K562 (cell line): Measurements from ENCODE around the gene LRRC15. TPM values are rescaled to one million over a fixed set of nuclear protein-coding genes. Genes with fewer than 3 reads are reported as not detected.

Experiments
- ATAC-seq: fragments of 200-7000 bp; cut with Tn5 transposase; 3 replicates; pipeline ENCODE4 v1.9.1; 2020; ENCODE audit warnings: moderate library complexity
- BruUV-seq: library from RNA; stranded (reverse); fragments of 400-500 nt; replicated peaks from 2 replicates; lab custom pipeline; 2021; lab: Mats Ljungman, UMichigan
- CTCF ChIA-PET: fragments of 300-600 bp; formaldehyde crosslinking; extraction: SDS; loops from one replicate; lab custom pipeline; 2021; ENCODE audit warnings: low intra/inter-chr PET ratio; lab: Yijun Ruan, JAX
- POLR2A ChIA-PET: fragments of 300-600, 350-650 bp; sonication (Branson Sonifier 250); formaldehyde crosslinking; extraction: SDS; loops from one replicate; lab custom pipeline; 2021; ENCODE audit warnings: antibody characterized with exemption, inconsistent platforms; lab: Yijun Ruan, JAX
- DNase-seq, 4 experiments: peaks; one replicate each; pipeline versions ENCODE4 v3.0.0 to v3.0.0-alpha.2; 2011 to 2018; ENCODE audit warnings: low spot score in 3 of 4, mixed read lengths in 3 of 4; ENCODE audit errors: extremely low read depth in 1 of 4
- FAIRE-seq: peaks from 2 replicates; lab custom pipeline; 2011; peaks lifted over from hg19 to GRCh38; lab: Jason Lieb, UNC
- H2AFZ ChIP-seq: 2 replicates; pipeline ENCODE4 v1.6.0; 2011; ENCODE audit warnings: low read depth, low read length, control low read depth, inconsistent platforms
- H3K27ac ChIP-seq: fragments of 200-600 bp; 3 replicates; pipeline ENCODE4 v1.8.0; 2011; ENCODE audit warnings: low read depth, mild to moderate bottlenecking, control low read depth, inconsistent platforms, low read length, moderate library complexity, mixed read lengths; ENCODE audit errors: extremely low read depth
- H3K27me3 ChIP-seq, 2 experiments: fragments of 300-600 bp in 1 of 2; 2 replicates in 1 of 2; 3 replicates in 1 of 2; pipeline versions ENCODE4 v1.6.0 to v1.8.0; 2011; ENCODE audit warnings: inconsistent platforms in 2 of 2, low read length in 2 of 2, mild to moderate bottlenecking in 1 of 2, mixed read lengths in 1 of 2, moderate library complexity in 1 of 2; ENCODE audit not compliant: control insufficient read depth in 2 of 2, insufficient read depth in 2 of 2
- H3K36me3 ChIP-seq: fragments of 300-600 bp; 3 replicates; pipeline ENCODE4 v1.8.0; 2011; ENCODE audit warnings: mild to moderate bottlenecking, low read length, inconsistent platforms; ENCODE audit not compliant: control insufficient read depth, insufficient read depth
- H3K4me1 ChIP-seq, 2 experiments: fragments of 200-600 bp in 1 of 2; replicated peaks in 1 of 2; 2 replicates in 1 of 2; 3 replicates in 1 of 2; pipeline versions ENCODE4 v1.5.1 to v1.8.0; 2011; ENCODE audit warnings: inconsistent platforms in 2 of 2, low read length in 2 of 2, mild to moderate bottlenecking in 1 of 2, mixed read lengths in 1 of 2, moderate library complexity in 1 of 2; ENCODE audit not compliant: control insufficient read depth in 2 of 2, insufficient read depth in 2 of 2
- H3K4me2 ChIP-seq: 2 replicates; pipeline ENCODE4 v1.6.1; 2011; ENCODE audit warnings: low read length, control low read depth, inconsistent platforms, mixed read lengths; ENCODE audit not compliant: insufficient read depth
- H3K4me3 ChIP-seq: fragments of 200-600 bp; sonication (generic), shearing (Covaris generic); 2 replicates; pipeline ENCODE4 v1.5.1; 2016; ENCODE audit warnings: control low read depth, inconsistent platforms
- H3K79me2 ChIP-seq: fragments of 200-600 bp; 3 replicates; pipeline ENCODE4 v1.8.0; 2011; ENCODE audit warnings: low read length, inconsistent platforms; ENCODE audit not compliant: control insufficient read depth, insufficient read depth
- H3K9ac ChIP-seq, 2 experiments: 2 replicates each; pipeline versions ENCODE4 v1.6.0 to v1.6.1; 2011; ENCODE audit warnings: low read depth in 2 of 2, low read length in 2 of 2, control low read depth in 1 of 2, inconsistent platforms in 1 of 2, mild to moderate bottlenecking in 1 of 2, mixed read lengths in 1 of 2; ENCODE audit not compliant: insufficient read depth in 1 of 2
- H3K9me1 ChIP-seq: one replicate; pipeline ENCODE4 v1.6.0; 2011; ENCODE audit warnings: inconsistent platforms, mild to moderate bottlenecking, low read length, moderate library complexity; ENCODE audit not compliant: control insufficient read depth, insufficient read depth
- H3K9me3 ChIP-seq: replicated peaks from 2 replicates; pipeline ENCODE4 v1.5.1; 2011; ENCODE audit warnings: low read depth, low read length, inconsistent platforms; ENCODE audit not compliant: control insufficient read depth, insufficient read depth
- H4K20me1 ChIP-seq: replicated peaks from 2 replicates; pipeline ENCODE4 v1.6.1; 2011; ENCODE audit warnings: low read length, inconsistent platforms, mixed read lengths; ENCODE audit not compliant: control insufficient read depth, insufficient read depth
- ATF2 ChIP-seq: sonication (generic); formaldehyde crosslinking; IDR thresholded peaks from 2 replicates; pipeline ENCODE4 v1.8.1; 2022; ENCODE audit warnings: missing genetic modification reagents
- CREM ChIP-seq: IDR thresholded peaks from 2 replicates; pipeline ENCODE4 v1.6.1; 2014; ENCODE audit warnings: antibody characterized with exemption, low read depth
- EZH2 ChIP-seq: IDR thresholded peaks from 2 replicates; pipeline ENCODE4 v1.6.1; 2012; ENCODE audit warnings: low read depth, mild to moderate bottlenecking, inconsistent platforms, low read length, borderline replicate concordance
- FOXJ3 ChIP-seq: sonication (generic); formaldehyde crosslinking; IDR thresholded peaks from 2 replicates; pipeline ENCODE4 v1.4.0; 2020; ENCODE audit warnings: mild to moderate bottlenecking, missing genetic modification reagents
- HNRNPL ChIP-seq: fragments of 200-400 bp; formaldehyde crosslinking; IDR thresholded peaks from 2 replicates; pipeline ENCODE4 v1.6.1; 2017; ENCODE audit warnings: low read depth, mild to moderate bottlenecking, low read length
- MED1 ChIP-seq: sonication (generic); formaldehyde crosslinking; IDR thresholded peaks from 2 replicates; pipeline ENCODE4 v1.8.1; 2023; ENCODE audit warnings: missing genetic modification reagents, borderline replicate concordance
- NEUROD1 ChIP-seq: fragments of 150-350 bp; IDR thresholded peaks from 2 replicates; pipeline ENCODE4 v1.6.1; 2014; ENCODE audit warnings: borderline replicate concordance, low read length, low read depth; ENCODE audit not compliant: partially characterized antibody
- NR4A1 ChIP-seq, 2 experiments: fragments of 250-450 bp in 1 of 2; fragments of 450-650 bp in 1 of 2; sonication (Bioruptor Pico) in 1 of 2; IDR thresholded peaks; 2 replicates each; pipeline versions ENCODE4 v1.4.0 to v1.6.1; 2016 to 2020; ENCODE audit warnings: mild to moderate bottlenecking in 2 of 2, missing compliant biosample characterization in 1 of 2, missing genetic modification characterization in 1 of 2, moderate library complexity in 1 of 2
- PHF20 ChIP-seq: fragments of 450-650 bp; IDR thresholded peaks from 2 replicates; pipeline ENCODE4 v1.6.1; 2018; ENCODE audit not compliant: partially characterized antibody
- PML ChIP-seq: IDR thresholded peaks from 2 replicates; pipeline ENCODE4 v1.6.1; 2012; ENCODE audit warnings: low read length, inconsistent platforms
- PURB ChIP-seq: sonication (generic); formaldehyde crosslinking; IDR thresholded peaks from 2 replicates; pipeline ENCODE4 v1.9.0; 2021; ENCODE audit warnings: low read depth, mild to moderate bottlenecking, missing genetic modification reagents
- SMARCB1 ChIP-seq: IDR thresholded peaks from 2 replicates; pipeline ENCODE4 v1.6.1; 2011; ENCODE audit warnings: improper control_type of control experiment, low read depth; ENCODE audit not compliant: insufficient read length
- STAT5A ChIP-seq: IDR thresholded peaks from 2 replicates; pipeline ENCODE4 v1.6.1; 2012; ENCODE audit warnings: low read length, inconsistent platforms, borderline replicate concordance
- ZFP36 ChIP-seq: fragments of 150-350 bp; IDR thresholded peaks from 2 replicates; pipeline ENCODE4 v1.6.1; 2018; ENCODE audit warnings: low read length, low read depth; ENCODE audit not compliant: partially characterized antibody
- ZHX1 ChIP-seq: fragments of 150-350 bp; conservative IDR thresholded peaks from 2 replicates; pipeline ENCODE4 v1.6.1; 2014; ENCODE audit warnings: low read length
- ZNF445 ChIP-seq: fragments of 250-450 bp; sonication (Bioruptor Pico); IDR thresholded peaks from 2 replicates; pipeline ENCODE4 v1.4.0; 2020; ENCODE audit warnings: low read depth, mild to moderate bottlenecking, moderate library complexity
- WGBS: fragments of 100-300 bp; shearing (Covaris generic); methylation state at CpG from one replicate; pipeline ENCODE4 v1.1.6; 2016; ENCODE audit warnings: low coverage, mixed read lengths; ENCODE audit not compliant: insufficient coverage; ENCODE audit errors: missing lambda C conversion rate; 5-methylcytosine and 5-hydroxymethylcytosine counted together
- in situ Hi-C: fragments of 300-500 bp; cut with MboI; formaldehyde crosslinking; loops from 4 replicates; pipeline ENCODE4 v1.15.0; 2018; ENCODE audit warnings: inconsistent platforms, mixed read lengths
- intact Hi-C: fragments of 100-400 bp; cut with micrococcal nuclease; formaldehyde crosslinking; loops from 2 replicates; pipeline ENCODE4 v1.14.2; 2022
- polyA plus RNA-seq, 8 experiments: library from polyadenylated mRNA; depleted of rRNA in 4 of 8; stranded (reverse) in 5 of 8; unstranded in 3 of 8; fragments of >200 nt; fragmentation: Nextera tagmentation in 2 of 8; fragmentation: Illumina TruSeq in 1 of 8; extraction: Ambion mirVana in 2 of 8; extraction: Trizol in 1 of 8; gene quantifications; 2 replicates each; pipeline versions ENCODE4 v1.2.1 to v1.2.3, GENCODE V29; 2011 to 2014; ENCODE audit warnings: inconsistent platforms in 1 of 8, missing spikeins in 1 of 8
- total RNA-seq, 7 experiments: library from RNA; depleted of rRNA in 6 of 7; stranded (reverse); fragments of >200 nt in 6 of 7; fragmentation: Illumina TruSeq in 2 of 7; extraction: Trizol in 2 of 7; gene quantifications; 2 replicates each; pipeline versions ENCODE4 v1.2.1 to v1.2.3, GENCODE V29; 2011 to 2021; ENCODE audit warnings: low replicate concordance in 1 of 7

Gene LRRC15
- total and polyA plus RNA-seq, 9 of the 15 experiments (the other 6 are each of a cell fraction or from before 2014, with no cell fraction given): not detected

- in situ Hi-C loops: no loop called here
- no TSS peak for BruUV-seq
- ATAC-seq: no peak
These were observed 36.2 kb upstream of the LRRC15 start for GRCh38 chr3:194405766-194406165.

More at GRCh38 chr3:194405766-194406165, 36.2 kb upstream of the LRRC15 start:
- H3K4me3 ChIP-seq: no peak overlapping the region
- no peaks in the 10 kb centered on the region for H3K9me3 ChIP-seq
- no peak for FAIRE-seq
- TF ChIP-seq ZHX1: no peak
- TF ChIP-seq ATF2 (CRISPR knock-in tag): no peak
- no peak for TF ChIP-seq MED1 (CRISPR knock-in tag)
- TF ChIP-seq PML: no peak
- no peak for TF ChIP-seq PHF20
- no peak for TF ChIP-seq CREM
- TF ChIP-seq EZH2: no peak
- no peak for TF ChIP-seq ZNF445
- no peak for TF ChIP-seq SMARCB1
- no peak for TF ChIP-seq PURB
- TF ChIP-seq ZFP36: no peak
- TF ChIP-seq HNRNPL: no peak
- TF ChIP-seq FOXJ3 (CRISPR knock-in tag): no peak
- TF ChIP-seq NEUROD1: no peak
- TF ChIP-seq NR4A1 (CRISPR knock-in tag; IDR thresholded peaks at IDR 0.05): no peak
- TF ChIP-seq NR4A1 (tag; IDR thresholded peaks at IDR 0.05): no peak
- TF ChIP-seq STAT5A: no peak
- intact Hi-C loops: loop anchor here (2.0 kb wide), 1 partner anchor 61 kb away; no protein-coding TSS in a partner anchor
- CTCF ChIA-PET: interaction anchor here (2.4 kb wide), 1 partner anchor 72 kb away, joined by 19 read pairs; no protein-coding TSS in a partner anchor
- H4K20me1 ChIP-seq: no peaks in the 10 kb centered on the region
- H3K27me3 ChIP-seq: no peaks in the 10 kb centered on the region
- no peak overlapping the region for H3K4me2 ChIP-seq
- no peaks in the 10 kb centered on the region for H3K9me1 ChIP-seq
- POLR2A ChIA-PET: no interaction called here
- H3K9ac ChIP-seq: no peak overlapping the region
- no peak overlapping the region for H3K27ac ChIP-seq
- no peak overlapping the region for H2AFZ ChIP-seq
- no peaks in the 10 kb centered on the region for H3K79me2 ChIP-seq
- WGBS: 92% methylated on average over 2 of the region's 2 CpGs
- no peak for DNase-seq
- H3K4me1 ChIP-seq: no peaks in the 10 kb centered on the region; a peak in 2 of 5 replicates
- peaks cover 46% of the 10 kb centered on the region for H3K36me3 ChIP-seq
